Progenitor cell of endocrine pancreas (in vitro differentiated cells): ENCODE measurements around the gene TMEM63A. TPM values are rescaled to one million over a fixed set of nuclear protein-coding genes. Genes with fewer than 3 reads are reported as not detected.
A peak's percentile ranks its signal among the peaks of the same experiment; 100 is the strongest.
"Not testable (repeated sequence)": the region's sequence is repeated elsewhere in the genome, so short reads cannot be mapped to it uniquely, and the experiment has no call there.

Source experiments
- DNase-seq: peaks from one replicate; pipeline ENCODE4 v3.0.0; 2021; ENCODE audit warnings: low spot score; ENCODE audit not compliant: unreplicated experiment
- H3K27ac Mint-ChIP-seq: 2 replicates; pipeline ENCODE4 v1.8.0; 2021; ENCODE audit warnings: mild to moderate bottlenecking, moderate library complexity, mixed read lengths
- H3K27me3 Mint-ChIP-seq: 2 replicates; pipeline ENCODE4 v1.8.0; 2021; ENCODE audit warnings: mixed read lengths
- H3K36me3 Mint-ChIP-seq: 2 replicates; pipeline ENCODE4 v1.8.0; 2022; ENCODE audit warnings: mixed read lengths; ENCODE audit not compliant: insufficient read depth
- H3K4me1 Mint-ChIP-seq: 2 replicates; pipeline ENCODE4 v1.8.0; 2021; ENCODE audit warnings: low read depth, mixed read lengths
- H3K4me3 Mint-ChIP-seq: 2 replicates; pipeline ENCODE4 v1.8.0; 2021; ENCODE audit warnings: low read depth, mild to moderate bottlenecking, moderate library complexity, mixed read lengths
- H3K9me3 Mint-ChIP-seq: 2 replicates; pipeline ENCODE4 v1.8.0; 2021; ENCODE audit warnings: low read depth, mixed read lengths
- total RNA-seq: library from RNA; stranded (reverse); gene quantifications from 2 replicates; pipeline ENCODE4 v1.2.1, GENCODE V29; 2021
- TF ChIP-seq, protein P1 (sequence below): fragments of 200-600 bp; sonication (generic); IDR thresholded peaks from one replicate; pipeline ENCODE4 v1.5.0; 2021; ENCODE audit warnings: antibody characterized with exemption, mild to moderate bottlenecking; ENCODE audit not compliant: unreplicated experiment

The TMEM63A gene
- total RNA-seq, 1 donor from 2014 or later = 246 TPM

DNA sequence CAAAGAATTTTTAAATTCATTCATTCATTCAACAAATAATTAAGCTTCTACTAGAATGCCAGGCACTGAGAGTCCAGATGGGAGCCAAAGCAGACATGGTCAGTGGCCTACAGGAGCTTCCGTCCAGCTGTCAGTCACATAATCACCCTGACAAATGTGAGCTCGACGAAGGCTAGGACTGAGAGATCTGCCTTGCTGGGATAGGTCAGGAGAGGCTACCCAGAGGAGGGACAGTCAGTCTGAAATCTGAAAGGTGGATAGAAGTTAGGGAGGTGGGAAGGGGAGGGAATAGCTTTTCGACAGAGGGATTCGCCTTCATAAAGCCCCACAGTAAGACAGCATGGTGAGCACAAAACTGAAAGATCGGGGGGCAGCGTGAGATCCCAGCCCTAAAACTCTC lies 64.0 kb downstream of the TMEM63A start:
- TF ChIP-seq, protein P1, sequence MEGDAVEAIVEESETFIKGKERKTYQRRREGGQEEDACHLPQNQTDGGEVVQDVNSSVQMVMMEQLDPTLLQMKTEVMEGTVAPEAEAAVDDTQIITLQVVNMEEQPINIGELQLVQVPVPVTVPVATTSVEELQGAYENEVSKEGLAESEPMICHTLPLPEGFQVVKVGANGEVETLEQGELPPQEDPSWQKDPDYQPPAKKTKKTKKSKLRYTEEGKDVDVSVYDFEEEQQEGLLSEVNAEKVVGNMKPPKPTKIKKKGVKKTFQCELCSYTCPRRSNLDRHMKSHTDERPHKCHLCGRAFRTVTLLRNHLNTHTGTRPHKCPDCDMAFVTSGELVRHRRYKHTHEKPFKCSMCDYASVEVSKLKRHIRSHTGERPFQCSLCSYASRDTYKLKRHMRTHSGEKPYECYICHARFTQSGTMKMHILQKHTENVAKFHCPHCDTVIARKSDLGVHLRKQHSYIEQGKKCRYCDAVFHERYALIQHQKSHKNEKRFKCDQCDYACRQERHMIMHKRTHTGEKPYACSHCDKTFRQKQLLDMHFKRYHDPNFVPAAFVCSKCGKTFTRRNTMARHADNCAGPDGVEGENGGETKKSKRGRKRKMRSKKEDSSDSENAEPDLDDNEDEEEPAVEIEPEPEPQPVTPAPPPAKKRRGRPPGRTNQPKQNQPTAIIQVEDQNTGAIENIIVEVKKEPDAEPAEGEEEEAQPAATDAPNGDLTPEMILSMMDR = no peak
- peaks cover 8% of the 10 kb centered on the region for H3K36me3 Mint-ChIP-seq
- no peaks in the 10 kb centered on the region for H3K27me3 Mint-ChIP-seq
- H3K9me3 Mint-ChIP-seq = no peaks in the 10 kb centered on the region
- no peak for DNase-seq
- H3K27ac Mint-ChIP-seq = peak overlapping the region; percentile 39
- peaks cover 26% of the 10 kb centered on the region for H3K4me1 Mint-ChIP-seq
- H3K4me3 Mint-ChIP-seq = no peak overlapping the region

DNA sequence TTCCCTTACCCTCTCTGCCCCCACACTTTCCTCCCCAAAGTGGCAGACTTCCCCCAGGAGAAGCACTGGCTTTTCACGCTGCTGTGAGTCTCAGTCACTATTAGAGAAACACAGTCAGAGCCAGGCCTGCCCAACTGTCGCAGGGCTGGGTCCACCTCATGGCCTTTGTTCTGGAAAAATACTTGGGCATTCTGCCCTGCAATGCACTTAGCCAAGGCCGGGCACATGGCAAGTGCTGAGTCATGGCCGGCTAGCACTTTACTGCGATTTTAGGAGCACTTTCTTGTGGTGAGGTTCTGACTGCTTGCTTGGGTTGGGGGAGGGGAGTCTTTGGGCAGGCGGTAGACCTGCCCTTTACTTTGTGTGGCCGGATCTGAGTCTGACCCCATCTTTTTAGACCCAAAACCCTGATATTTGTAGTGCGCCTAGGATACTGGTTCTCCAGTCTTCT lies 64.5 kb downstream of the TMEM63A start:
- DNase-seq = no peak
- no peaks in the 10 kb centered on the region for H3K27me3 Mint-ChIP-seq
- TF ChIP-seq, protein P1 = no peak
- no peaks in the 10 kb centered on the region for H3K9me3 Mint-ChIP-seq
- H3K4me3 Mint-ChIP-seq = no peak overlapping the region
- H3K27ac Mint-ChIP-seq = peak overlapping the region; percentile 39
- H3K36me3 Mint-ChIP-seq = peaks cover 8% of the 10 kb centered on the region
- H3K4me1 Mint-ChIP-seq = peaks cover 31% of the 10 kb centered on the region

DNA sequence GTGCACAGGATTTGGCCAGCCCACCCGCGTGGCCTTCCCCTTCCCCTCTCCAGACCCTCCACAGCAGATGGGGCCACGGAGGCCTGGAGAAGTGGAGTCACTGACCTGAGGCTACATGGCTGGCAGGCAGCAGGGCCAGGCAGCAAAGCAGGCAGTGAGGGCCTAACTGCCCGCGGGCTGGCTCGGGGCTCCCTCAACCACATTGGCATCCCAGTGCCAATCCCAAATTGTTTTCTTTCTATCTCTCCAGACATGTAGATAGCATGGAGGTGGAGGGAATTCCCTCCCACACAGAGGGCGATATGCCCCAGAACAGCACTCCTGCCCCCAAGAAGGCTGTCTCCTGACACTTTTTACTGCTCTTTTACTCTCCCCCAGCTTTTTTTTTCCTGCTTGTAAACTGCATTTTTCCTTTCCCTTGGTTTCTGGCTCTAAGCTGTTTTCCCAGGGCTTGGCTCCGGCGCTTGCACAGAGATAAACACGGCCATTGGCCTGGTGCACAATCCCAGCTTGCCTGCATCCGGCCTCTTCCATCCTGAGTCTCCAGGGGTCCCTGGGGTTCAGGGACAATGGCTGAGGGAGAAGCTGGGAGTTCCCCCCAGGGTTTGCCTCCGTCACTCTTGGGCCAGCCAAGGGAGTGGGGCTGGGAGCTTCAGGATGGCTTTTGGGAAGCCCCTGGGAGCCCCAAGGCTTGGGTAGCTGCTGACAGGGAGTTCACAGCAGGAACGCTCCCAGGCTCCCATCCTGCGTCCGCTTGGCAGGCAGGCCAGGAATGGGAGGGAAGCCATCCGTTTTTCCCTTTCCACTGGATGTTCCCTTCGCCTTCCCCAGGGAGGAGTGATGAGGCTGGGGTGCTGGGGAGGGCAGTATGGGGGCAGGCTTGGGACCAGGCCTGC lies 65.3 kb downstream of the TMEM63A start:
- peaks cover 30% of the 10 kb centered on the region for H3K4me1 Mint-ChIP-seq
- no peaks in the 10 kb centered on the region for H3K9me3 Mint-ChIP-seq
- H3K4me3 Mint-ChIP-seq = no peak overlapping the region
- TF ChIP-seq, protein P1 = no peak
- no peak for DNase-seq
- H3K36me3 Mint-ChIP-seq = peaks cover 4% of the 10 kb centered on the region
- no peaks in the 10 kb centered on the region for H3K27me3 Mint-ChIP-seq
- H3K27ac Mint-ChIP-seq = peak overlapping the region; percentile 31

DNA sequence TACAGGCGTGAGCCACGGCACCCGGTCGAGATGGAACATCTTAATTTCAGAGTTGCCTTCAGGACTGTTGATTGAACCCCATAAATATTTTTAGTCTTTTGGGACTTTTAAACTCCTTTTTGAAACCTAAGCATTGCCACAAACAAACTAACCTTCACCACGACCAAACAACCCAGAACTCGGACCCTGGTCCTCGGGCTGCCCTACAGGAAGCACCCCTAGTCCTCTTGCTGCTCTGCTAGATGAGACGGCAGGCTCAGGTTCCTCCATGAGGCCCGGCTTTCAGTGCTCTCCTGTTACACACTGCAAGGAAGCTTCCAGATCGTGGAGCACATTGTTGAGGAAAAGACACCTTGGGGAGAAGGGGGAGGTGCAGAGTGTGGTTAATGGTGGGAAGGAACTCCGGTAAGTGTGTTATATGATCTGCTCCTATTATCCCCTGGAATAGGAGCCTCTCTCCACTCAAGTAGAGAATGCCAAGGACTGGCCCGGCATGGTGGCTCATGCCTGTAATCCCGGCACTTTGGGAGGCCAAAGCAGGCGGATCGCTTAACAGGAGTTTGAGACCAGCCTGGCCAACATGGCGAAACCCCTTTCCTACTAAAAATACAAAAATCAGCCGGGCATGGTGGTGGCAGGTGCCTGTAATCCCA lies 66.5 kb downstream of the TMEM63A start:
- no peak overlapping the region for H3K27ac Mint-ChIP-seq

DNA sequence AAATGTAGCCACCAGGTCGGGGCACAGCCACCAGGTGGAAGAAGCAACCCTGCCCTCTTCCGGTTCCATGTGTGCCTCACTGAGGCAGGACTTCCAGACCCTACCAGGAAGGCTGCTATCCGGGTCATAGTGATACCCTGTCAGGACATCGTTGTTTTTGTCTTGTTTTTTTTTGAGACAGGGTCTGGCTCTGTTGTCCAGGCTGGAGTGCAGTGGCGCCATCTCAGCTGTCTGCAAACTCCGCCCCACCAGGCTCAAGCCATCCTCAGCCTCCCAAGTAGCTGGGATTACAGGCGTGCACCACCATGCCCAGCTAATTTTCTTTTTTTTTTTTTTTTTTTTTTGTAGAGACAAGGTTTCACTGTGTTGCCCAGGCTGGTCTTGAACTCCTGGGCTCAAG lies 67.1 kb downstream of the TMEM63A start:
- not testable (repeated sequence) for H3K36me3 Mint-ChIP-seq, DNase-seq, H3K27ac Mint-ChIP-seq, H3K27me3 Mint-ChIP-seq, H3K4me3 Mint-ChIP-seq, H3K9me3 Mint-ChIP-seq
- H3K4me1 Mint-ChIP-seq = peaks cover 40% of the 10 kb centered on the region

More for the DNA sequence above, 66.5 kb downstream of the TMEM63A start:
- TF ChIP-seq, protein P1 = no peak
- peaks cover 40% of the 10 kb centered on the region for H3K4me1 Mint-ChIP-seq
- H3K9me3 Mint-ChIP-seq = no peaks in the 10 kb centered on the region
- H3K36me3 Mint-ChIP-seq = peaks cover 3% of the 10 kb centered on the region
- no peak overlapping the region for H3K4me3 Mint-ChIP-seq
- no peaks in the 10 kb centered on the region for H3K27me3 Mint-ChIP-seq
- DNase-seq = no peak
